Small intestine (tissue), 7 donors: ENCODE data around the gene NRXN3. TPM values are rescaled to one million over a fixed set of nuclear protein-coding genes. Genes with fewer than 3 reads are reported as not detected.

Experiments
- DNase-seq, 2 donors: peaks; one replicate each; pipeline versions ENCODE4 v3.0.0 to v3.0.0-alpha.2; 2013
- FAIRE-seq: peaks from 2 replicates; lab custom pipeline; 2012; peaks lifted over from hg19 to GRCh38; lab: Jason Lieb, UNC
- H3K27ac ChIP-seq, 3 donors: one replicate each; pipeline ENCODE4 v1.5.1; 2013; ENCODE audit warnings: low read length in 2 of 3, mild to moderate bottlenecking in 2 of 3, control low read depth in 1 of 3, inconsistent platforms in 1 of 3, low read depth in 1 of 3, moderate library complexity in 1 of 3
- H3K27me3 ChIP-seq, 3 donors: one replicate each; pipeline ENCODE4 v1.6.1; 2013; ENCODE audit warnings: low read length in 3 of 3, inconsistent platforms in 1 of 3; ENCODE audit not compliant: control insufficient read depth in 3 of 3, insufficient read depth in 3 of 3
- H3K36me3 ChIP-seq, 3 donors: one replicate each; pipeline ENCODE4 v1.6.1; 2013; ENCODE audit warnings: low read length in 3 of 3, inconsistent platforms in 1 of 3, low read depth in 1 of 3, mild to moderate bottlenecking in 1 of 3, moderate library complexity in 1 of 3; ENCODE audit not compliant: control insufficient read depth in 3 of 3, insufficient read depth in 2 of 3
- H3K4me1 ChIP-seq, 3 donors: one replicate each; pipeline ENCODE4 v1.6.1; 2013; ENCODE audit warnings: low read length in 2 of 3, inconsistent platforms in 1 of 3, low read depth in 1 of 3, mild to moderate bottlenecking in 1 of 3, moderate library complexity in 1 of 3; ENCODE audit not compliant: control insufficient read depth in 3 of 3, insufficient read depth in 2 of 3
- H3K4me3 ChIP-seq, 3 donors: one replicate each; pipeline ENCODE4 v1.5.1; 2013; ENCODE audit warnings: low read length in 3 of 3, control low read depth in 1 of 3, inconsistent platforms in 1 of 3, low read depth in 1 of 3, mild to moderate bottlenecking in 1 of 3, moderate library complexity in 1 of 3
- H3K9me3 ChIP-seq, 2 donors: one replicate each; pipeline ENCODE4 v1.6.1; 2013; ENCODE audit warnings: low read depth in 1 of 2, low read length in 1 of 2; ENCODE audit not compliant: control insufficient read depth in 2 of 2, insufficient read depth in 1 of 2
- WGBS, 3 donors: extraction: QIAGEN DNeasy Blood & Tissue Kit; methylation state at CpG; one replicate each; pipeline ENCODE4 v1.1.7; 2013; 5-methylcytosine and 5-hydroxymethylcytosine counted together
- polyA plus RNA-seq, 4 donors: library from polyadenylated mRNA; stranded (reverse) in 3 of 4; unstranded in 1 of 4; fragments of 200-250 nt in 3 of 4; fragments of 120-200 nt in 1 of 4; gene quantifications; one replicate each; pipeline versions ENCODE4 v1.2.1 to v1.2.3, GENCODE V29; 2013
- donor health status: healthy with polysubstance abuse.
- donor health status: control.
- donor health status: control.
- donor health status: Bipolar disorder and iron deficiency.
- donor health status: healthy.

NRXN3 gene
- polyA plus RNA-seq, 4 donors, result 2.3 TPM; not detected in 2

DNA sequence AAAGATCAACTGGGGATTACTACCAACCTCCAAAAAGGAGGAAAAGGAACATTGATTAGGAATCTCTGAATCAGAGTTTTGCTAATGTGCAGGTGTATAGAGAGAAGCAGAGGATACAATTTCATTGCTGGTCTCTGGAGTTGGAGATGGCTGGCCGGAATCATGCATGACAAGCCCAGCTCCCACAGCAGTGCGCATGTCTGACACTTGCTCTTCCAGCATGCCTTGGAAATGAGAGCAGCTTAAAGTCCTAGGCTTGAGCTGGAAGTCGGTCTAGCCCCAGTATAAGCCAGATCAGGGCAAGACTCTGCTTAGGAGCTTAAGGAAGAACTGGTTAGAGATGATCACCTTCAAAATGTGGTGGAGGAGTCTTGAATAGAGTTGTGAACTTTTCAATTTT, 1298.3 kb downstream of the NRXN3 start:
- FAIRE-seq, result no peak

GRCh38 chr14:79473651-79474050, 1303.5 kb downstream of the NRXN3 start:
- Histone ChIP-seq H3K4me3 (no peak overlapping the region), H3K27ac (no peak overlapping the region), H3K27me3 (no peaks in the 10 kb centered on the region), H3K4me1 (peaks cover 0 to under 1% (median 0%) of the 10 kb centered on the region in 3 donors), H3K36me3 (no peaks in the 10 kb centered on the region), H3K9me3 (no peaks in the 10 kb centered on the region)
- FAIRE-seq (no peak), DNase-seq (no peak)
- WGBS, 3 donors, result 79 to 89% (median 86%) methylated on average over 4 to 5 of the region's 5 CpGs

More for the DNA sequence above, 1298.3 kb downstream of the NRXN3 start:
- Histone ChIP-seq H3K27me3 (no peaks in the 10 kb centered on the region), H3K9me3 (no peaks in the 10 kb centered on the region), H3K27ac (no peak overlapping the region), H3K4me1 (peaks cover 0 to 6% (median 0%) of the 10 kb centered on the region in 3 donors), H3K36me3 (no peaks in the 10 kb centered on the region), H3K4me3 (no peak overlapping the region)
- DNase-seq, result no peak
- WGBS, 3 donors, result 86 to 93% (median 90%) methylated on average over 3 of the region's 3 CpGs

- Histone ChIP-seq H3K36me3 (no peaks in the 10 kb centered on the region), H3K27me3 (no peaks in the 10 kb centered on the region), H3K4me3 (no peak overlapping the region), H3K9me3 (no peaks in the 10 kb centered on the region), H3K27ac (no peak overlapping the region), H3K4me1 (no peaks in the 10 kb centered on the region)
- DNase-seq (no peak), FAIRE-seq (no peak)
- WGBS, 3 donors, result 65 to 84% (median 76%) methylated on average over 6 of the region's 6 CpGs
These were observed 1305.8 kb downstream of the NRXN3 start for GRCh38 chr14:79475887-79476532.

DNA sequence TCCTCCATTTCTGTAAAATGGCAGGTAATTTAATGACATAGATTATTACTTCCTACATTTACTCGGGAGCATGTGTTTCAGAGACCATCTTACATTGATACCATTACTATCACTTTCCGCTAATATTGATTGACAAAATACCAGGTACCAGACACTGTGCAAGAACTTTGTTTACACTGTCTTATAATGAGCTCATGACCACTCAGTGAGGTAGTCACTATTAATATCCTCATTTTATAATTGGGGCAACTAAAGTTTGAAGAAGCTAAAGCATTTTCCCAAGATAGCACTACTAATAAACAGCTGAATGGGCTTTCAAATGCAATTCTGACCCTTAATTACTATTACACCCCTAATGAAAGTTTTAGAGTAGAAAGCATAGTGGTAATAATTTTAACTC, 1306.4 kb downstream of the NRXN3 start:
- no peak for DNase-seq
- Histone ChIP-seq H3K27me3 (no peaks in the 10 kb centered on the region), H3K36me3 (no peaks in the 10 kb centered on the region), H3K27ac (no peak overlapping the region), H3K4me3 (no peak overlapping the region), H3K9me3 (no peaks in the 10 kb centered on the region), H3K4me1 (no peaks in the 10 kb centered on the region)
- 81 to 88% (median 87%) methylated on average over 2 of the region's 2 CpGs for WGBS, 3 donors
- no peak for FAIRE-seq

- 83 to 95% (median 88%) methylated on average over 5 of the region's 5 CpGs for WGBS, 3 donors
- Histone ChIP-seq H3K4me3 (no peak overlapping the region), H3K36me3 (no peaks in the 10 kb centered on the region), H3K4me1 (no peaks in the 10 kb centered on the region), H3K9me3 (no peaks in the 10 kb centered on the region), H3K27me3 (no peaks in the 10 kb centered on the region), H3K27ac (no peak overlapping the region)
- no peak for FAIRE-seq
- no peak for DNase-seq
These were observed 1310.0 kb downstream of the NRXN3 start for GRCh38 chr14:79480212-79480611.

- WGBS, 3 donors, result 90 to 95% (median 90%) methylated on average over 1 of the region's 1 CpG
- H3K27ac ChIP-seq, result no peak overlapping the region
- H3K9me3 ChIP-seq, result no peaks in the 10 kb centered on the region
- no peaks in the 10 kb centered on the region for H3K4me1 ChIP-seq
- H3K4me3 ChIP-seq, result no peak overlapping the region
- no peaks in the 10 kb centered on the region for H3K36me3 ChIP-seq
- no peaks in the 10 kb centered on the region for H3K27me3 ChIP-seq
- DNase-seq, result no peak
- no peak for FAIRE-seq
These were observed 1312.7 kb downstream of the NRXN3 start for GRCh38 chr14:79482825-79483224.

GRCh38 chr14:79483477-79484388, 1313.6 kb downstream of the NRXN3 start:
- Histone ChIP-seq H3K4me3 (no peak overlapping the region), H3K27ac (no peak overlapping the region), H3K4me1 (no peaks in the 10 kb centered on the region), H3K27me3 (no peaks in the 10 kb centered on the region), H3K9me3 (no peaks in the 10 kb centered on the region), H3K36me3 (no peaks in the 10 kb centered on the region)
- FAIRE-seq (no peak), DNase-seq (no peak)
- WGBS, 3 donors, result 79 to 86% (median 81%) methylated on average over 7 of the region's 7 CpGs

- WGBS, 3 donors, result 17 to 53% (median 19%) methylated on average over 1 of the region's 1 CpG
- Histone ChIP-seq H3K4me3 (no peak overlapping the region), H3K27ac (no peak overlapping the region), H3K9me3 (no peaks in the 10 kb centered on the region), H3K27me3 (no peaks in the 10 kb centered on the region), H3K36me3 (no peaks in the 10 kb centered on the region), H3K4me1 (no peaks in the 10 kb centered on the region)
- FAIRE-seq (no peak), DNase-seq (peak in 1 of 2 donors; percentile 28)
These were observed 1317.5 kb downstream of the NRXN3 start for GRCh38 chr14:79487632-79488031.
